Umbilical cord (tissue), 2 donors: Measurements from ENCODE around the gene TPI1. TPM values are rescaled to one million over a fixed set of nuclear protein-coding genes. Genes with fewer than 3 reads are reported as not detected.

Experiments used
- DNase-seq: peaks from one replicate; pipeline ENCODE4 v3.0.0-alpha.2; 2015; ENCODE audit warnings: low spot score
- total RNA-seq: library from RNA; depleted of rRNA; stranded (reverse); fragments of >200 nt; gene quantifications from one replicate; pipeline ENCODE4 v1.2.3, GENCODE V29; 2014; ENCODE audit warnings: low replicate concordance; ENCODE audit not compliant: insufficient read depth

Gene TPI1
- 743 TPM for total RNA-seq

DNA sequence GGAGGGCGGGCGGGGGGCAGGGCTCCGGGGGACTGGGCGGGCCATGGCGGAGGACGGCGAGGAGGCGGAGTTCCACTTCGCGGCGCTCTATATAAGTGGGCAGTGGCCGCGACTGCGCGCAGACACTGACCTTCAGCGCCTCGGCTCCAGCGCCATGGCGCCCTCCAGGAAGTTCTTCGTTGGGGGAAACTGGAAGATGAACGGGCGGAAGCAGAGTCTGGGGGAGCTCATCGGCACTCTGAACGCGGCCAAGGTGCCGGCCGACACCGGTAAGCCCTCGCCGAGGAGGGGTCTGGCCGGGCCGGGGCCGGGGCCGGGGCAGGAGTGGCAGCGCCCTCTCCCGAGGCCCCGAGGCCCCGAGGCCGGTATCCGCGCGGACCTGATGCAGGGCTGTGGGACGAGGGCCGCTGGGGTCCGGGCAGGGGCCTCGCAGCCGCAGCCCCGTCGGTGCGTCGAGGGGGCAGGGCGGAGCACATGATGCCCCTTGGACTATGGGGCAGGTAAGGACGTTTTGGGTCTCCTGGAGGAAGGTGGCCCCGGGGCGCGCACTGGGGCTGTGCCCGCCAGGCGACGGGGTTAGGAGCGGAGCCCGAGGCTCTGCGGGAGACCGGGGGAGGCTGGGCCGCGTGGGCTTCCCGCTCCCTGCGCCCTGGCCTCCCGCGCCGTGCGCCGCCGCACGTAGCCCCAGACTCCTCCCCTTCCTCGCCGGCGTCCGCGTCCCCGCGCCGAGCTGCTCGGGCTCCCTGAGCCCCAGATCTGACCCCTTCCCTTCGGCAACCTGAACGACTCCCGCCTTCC lies at the start of gene TPI1:
Gene TPI1 (plus strand): TSS at position 119 of the 798 bp plus-strand sequence. CDS start 36 bp downstream, at position 155.
- DNase-seq: peak; percentile 82

DNA sequence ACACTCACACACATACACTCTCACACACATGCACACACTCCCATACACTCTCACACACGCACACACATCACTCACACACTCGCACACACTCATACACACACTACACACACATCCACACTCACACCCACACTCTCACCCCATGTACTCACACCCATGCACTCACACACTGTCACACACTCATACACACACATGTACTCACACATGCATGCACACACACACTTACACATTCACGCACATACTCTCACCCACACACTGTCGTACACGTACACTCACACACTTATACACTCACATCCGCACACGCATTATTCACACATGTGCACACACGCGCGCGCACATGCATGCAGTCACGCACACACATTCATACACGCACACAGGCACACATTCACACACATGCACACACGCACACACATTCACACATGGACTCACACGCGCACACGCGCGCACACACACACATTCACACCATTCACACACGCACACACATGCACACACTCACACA lies 49.6 kb upstream of the TPI1 start:
- DNase-seq: no peak

DNA sequence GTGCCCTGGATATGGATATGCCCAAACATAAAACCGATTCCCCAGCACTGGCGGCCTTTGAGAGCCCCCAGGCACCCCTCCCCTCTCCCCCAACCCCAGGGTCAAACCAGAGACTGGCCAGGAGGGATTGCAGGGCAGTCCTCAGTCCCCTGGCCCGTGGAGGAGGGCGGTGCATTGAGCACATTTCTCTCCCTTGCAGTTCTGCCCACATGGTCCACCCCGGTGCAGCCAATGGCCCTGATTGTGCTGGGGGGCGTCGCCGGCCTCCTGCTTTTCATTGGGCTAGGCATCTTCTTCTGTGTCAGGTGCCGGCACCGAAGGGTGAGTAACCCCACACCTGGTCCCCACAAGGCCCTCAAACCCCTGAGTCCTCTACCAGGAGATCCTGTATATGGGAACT lies 49.1 kb upstream of the TPI1 start:
- DNase-seq: no peak

DNA sequence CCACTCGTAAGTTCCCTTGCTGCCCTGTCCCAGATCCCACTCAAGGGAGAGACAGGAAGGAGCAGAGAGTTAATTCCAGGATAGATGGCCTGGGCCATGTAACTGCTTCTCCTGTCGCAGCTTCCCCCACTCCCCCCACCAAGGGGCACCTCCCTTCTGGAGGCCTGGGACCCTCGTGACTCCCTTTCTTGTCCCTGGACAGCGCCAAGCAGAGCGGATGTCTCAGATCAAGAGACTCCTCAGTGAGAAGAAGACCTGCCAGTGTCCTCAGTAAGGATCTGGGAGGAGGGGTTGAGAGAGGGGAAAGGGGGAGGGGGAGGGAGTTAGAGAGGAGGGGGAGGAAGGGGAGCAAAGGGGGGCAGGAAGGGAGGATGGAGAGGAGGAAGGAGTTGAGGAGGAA lies 48.7 kb upstream of the TPI1 start:
- no peak for DNase-seq

DNA sequence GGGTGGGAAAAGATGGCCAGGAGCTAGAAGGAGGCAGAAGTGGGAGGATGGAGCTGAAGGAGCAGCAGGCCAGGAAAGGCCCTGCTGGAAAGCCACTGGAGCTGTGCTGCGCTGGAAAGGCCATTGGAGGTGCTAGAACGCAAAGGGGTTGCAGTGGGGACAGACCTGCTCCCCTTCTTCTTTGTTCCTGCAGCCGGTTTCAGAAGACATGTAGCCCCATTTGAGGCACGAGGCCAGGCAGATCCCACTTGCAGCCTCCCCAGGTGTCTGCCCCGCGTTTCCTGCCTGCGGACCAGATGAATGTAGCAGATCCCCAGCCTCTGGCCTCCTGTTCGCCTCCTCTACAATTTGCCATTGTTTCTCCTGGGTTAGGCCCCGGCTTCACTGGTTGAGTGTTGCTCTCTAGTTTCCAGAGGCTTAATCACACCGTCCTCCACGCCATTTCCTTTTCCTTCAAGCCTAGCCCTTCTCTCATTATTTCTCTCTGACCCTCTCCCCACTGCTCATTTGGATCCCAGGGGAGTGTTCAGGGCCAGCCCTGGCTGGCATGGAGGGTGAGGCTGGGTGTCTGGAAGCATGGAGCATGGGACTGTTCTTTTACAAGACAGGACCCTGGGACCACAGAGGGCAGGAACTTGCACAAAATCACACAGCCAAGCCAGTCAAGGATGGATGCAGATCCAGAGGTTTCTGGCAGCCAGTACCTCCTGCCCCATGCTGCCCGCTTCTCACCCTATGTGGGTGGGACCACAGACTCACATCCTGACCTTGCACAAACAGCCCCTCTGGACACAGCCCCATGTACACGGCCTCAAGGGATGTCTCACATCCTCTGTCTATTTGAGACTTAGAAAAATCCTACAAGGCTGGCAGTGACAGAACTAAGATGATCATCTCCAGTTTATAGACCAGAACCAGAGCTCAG lies 48.0 kb upstream of the TPI1 start:
- DNase-seq: no peak

DNA sequence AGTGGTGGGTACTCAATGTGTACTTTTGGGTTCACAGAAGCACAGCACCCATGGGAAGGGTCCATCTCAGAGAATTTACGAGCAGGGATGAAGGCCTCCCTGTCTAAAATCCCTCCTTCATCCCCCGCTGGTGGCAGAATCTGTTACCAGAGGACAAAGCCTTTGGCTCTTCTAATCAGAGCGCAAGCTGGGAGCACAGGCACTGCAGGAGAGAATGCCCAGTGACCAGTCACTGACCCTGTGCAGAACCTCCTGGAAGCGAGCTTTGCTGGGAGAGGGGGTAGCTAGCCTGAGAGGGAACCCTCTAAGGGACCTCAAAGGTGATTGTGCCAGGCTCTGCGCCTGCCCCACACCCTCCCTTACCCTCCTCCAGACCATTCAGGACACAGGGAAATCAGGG lies 47.2 kb upstream of the TPI1 start:
- DNase-seq: no peak

DNA sequence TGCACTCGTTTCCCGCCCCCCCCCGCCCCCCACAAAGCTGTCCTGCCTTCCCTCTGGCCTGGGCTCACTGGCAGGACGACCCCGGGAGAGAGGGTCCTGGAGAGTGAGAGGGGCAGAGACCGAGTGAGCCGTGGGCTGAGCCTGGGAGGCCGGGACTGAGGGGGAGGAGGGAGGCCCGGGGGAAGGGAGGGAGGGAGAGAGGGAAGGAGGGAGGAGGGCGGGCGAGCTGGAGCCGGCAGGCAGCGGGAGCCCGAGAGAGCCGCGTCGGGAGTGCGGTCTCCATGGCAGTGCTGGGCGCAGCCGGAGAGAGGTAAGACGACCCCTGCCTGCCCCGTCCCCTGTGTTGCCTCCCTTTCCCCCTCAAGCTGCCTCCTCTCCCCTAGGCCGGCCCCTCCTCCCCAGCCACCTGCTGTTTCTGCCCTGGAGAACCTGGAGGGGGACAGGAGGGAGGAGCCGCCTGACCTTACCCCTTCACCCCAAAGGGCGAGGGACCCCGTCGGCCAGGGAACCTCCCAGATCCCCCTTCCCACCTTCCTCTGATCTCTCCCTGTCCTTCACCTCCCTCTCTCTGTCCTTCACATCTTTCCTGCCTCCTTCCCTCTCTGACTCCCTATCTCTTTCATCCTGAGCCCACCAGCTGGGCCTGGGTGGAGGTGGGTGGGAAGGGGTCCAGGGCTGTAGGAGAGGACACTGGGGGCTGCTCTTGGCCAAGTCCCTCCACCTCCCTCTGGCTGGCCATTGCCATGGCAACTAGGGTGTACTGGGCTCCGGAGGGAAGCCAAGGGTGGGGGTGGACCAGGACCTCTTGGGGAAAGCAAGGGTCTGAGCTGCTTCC lies 45.5 kb upstream of the TPI1 start, which contains the start of gene GPR162:
Gene GPR162 (plus strand): TSS at position 231 of the 835 bp plus-strand sequence. CDS start 2,078 bp downstream, outside the sequence.
- DNase-seq: no peak

DNA sequence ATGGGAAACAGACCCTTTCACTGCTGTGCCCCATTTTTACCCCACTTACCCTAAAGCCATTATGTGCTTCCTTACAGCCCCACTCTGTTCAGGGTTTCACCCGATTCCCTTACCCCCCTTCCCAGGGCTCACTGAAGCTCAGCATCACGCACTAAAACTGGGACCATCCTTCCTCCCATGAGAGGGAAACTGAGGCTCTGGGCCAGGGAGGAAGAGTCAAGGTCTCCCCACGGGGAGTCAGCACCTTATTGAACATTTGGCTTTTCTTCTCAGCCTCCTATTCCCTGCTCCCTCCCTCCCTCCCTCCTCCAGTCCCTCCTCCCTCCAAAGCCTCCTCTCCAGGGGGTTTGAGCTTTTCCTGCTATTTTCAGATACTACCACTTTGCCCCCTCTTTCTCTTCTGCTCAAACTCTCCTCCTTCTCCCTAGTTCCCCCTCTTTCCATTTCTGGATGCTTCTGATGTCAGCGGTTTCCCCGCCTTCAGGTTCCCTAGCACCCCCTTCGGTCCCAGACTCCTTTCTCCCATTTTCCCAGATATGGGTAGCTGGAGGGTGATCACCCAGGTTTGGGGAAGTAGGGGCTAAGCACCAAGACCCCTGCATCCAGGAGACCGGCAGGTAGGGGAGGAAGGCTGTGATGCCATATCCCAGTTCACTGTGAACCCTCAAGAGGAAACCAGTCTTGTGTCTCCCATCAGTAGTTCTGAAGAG lies 44.8 kb upstream of the TPI1 start:
- no peak for DNase-seq

DNA sequence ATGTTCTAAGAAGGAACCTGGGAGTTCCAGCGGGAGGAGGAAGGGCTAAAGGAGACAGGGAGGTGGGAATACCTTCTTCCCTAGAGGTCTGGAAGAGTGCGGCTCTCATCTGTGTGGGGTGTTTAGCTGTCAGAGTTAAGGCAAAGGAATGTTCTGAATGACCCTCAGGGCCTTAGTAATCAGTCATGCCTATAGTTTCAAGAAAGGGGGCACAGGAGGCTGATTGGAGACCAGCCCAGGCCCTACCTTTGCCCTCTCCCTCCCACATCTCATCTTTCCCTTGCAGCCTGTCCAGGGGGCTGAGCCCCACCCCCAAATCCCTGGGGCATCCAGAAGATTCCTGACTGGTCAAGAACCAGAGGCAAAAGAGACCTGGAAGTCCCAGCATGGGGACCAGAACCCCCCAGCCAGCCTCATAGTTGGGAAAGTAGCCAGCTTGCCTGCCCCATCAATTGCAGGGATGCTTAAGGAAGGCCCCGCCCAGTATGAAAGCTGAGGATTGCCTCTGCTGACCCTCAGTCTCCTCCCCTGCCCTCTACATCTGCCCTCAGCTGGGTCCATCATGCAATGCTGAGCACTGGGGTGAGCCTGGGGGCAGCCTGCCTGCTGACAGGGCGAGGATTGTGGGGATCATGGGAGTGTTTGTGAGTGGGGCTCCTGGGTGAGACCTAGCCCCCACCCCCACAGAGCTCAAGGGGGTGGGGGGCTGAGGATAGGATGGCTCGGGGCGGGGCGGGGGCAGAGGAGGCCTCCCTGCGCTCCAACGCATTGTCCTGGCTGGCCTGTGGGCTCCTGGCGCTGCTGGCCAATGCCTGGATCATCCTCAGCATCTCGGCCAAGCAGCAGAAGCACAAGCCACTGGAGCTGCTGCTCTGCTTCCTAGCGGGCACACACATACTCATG lies 43.9 kb upstream of the TPI1 start:
- no peak for DNase-seq

DNA sequence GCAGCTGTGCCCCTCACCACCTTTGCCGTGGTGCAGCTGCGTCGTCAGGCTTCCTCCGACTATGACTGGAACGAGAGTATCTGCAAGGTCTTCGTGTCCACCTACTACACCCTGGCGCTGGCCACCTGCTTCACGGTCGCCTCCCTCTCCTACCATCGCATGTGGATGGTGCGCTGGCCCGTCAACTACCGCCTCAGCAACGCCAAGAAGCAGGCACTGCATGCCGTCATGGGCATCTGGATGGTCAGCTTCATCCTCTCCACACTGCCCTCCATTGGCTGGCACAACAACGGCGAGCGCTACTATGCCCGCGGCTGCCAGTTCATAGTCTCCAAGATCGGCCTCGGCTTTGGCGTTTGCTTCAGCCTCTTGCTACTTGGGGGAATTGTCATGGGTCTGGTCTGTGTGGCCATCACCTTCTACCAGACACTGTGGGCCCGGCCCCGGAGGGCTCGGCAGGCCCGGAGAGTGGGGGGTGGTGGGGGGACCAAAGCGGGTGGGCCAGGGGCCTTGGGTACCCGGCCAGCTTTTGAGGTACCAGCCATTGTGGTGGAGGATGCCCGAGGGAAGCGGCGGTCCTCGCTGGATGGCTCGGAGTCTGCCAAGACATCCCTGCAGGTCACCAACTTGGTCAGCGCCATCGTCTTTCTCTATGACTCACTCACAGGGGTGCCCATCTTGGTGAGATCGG lies 43.1 kb upstream of the TPI1 start:
- no peak for DNase-seq

DNA sequence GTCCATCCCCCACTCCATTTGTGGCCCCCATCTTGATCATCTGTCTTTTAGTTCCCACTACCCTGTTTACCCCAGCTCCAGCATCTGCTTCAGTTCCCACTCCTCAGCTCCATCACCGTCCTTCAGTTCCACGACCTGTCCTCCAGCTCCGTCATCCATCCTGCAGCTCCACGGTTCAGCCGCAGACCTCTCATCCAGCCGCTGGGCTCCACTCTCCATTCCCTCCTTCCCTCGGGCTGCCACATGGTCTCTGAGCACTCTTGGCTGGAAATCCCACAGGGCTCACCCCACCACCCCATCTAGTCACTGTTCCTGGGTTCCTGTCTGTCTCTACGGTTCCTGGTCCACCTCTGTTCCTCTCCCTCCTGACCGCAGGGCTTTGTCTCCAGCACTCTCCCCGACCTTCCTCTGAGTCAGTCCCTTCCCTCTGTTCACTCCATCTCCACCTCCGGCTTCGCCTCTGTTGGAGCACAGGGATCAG lies 42.4 kb upstream of the TPI1 start:
- DNase-seq: no peak

DNA sequence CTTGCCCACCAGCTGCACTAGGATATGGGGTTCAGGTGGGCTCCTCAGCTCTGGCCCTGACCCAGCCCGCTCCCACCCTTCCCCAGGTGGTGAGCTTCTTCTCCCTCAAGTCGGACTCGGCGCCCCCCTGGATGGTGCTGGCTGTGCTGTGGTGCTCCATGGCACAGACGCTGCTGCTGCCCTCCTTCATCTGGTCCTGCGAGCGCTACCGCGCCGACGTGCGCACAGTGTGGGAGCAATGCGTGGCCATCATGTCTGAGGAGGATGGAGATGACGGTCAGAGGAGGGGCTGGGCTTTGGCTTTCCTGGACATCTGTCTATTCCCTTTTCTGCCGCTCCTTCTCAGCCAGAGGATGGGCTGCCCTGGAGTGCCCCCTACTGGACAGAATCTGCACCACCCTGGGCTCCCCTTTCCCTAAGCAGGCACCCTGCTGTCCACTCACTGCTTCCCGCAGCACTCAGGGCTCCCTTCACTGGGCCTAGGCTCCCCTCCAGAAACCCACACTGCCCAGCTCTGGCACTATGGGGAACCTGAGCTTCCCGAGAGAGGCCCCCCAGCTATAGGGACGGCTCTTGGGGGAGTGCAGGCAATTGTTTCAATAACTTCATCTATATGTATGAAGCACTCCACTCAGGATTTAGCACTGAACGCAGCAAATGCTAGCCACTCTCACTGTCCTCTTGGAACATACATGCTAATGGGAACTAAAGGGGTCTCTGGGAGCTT lies 41.8 kb upstream of the TPI1 start:
- DNase-seq: peak; percentile 93

DNA sequence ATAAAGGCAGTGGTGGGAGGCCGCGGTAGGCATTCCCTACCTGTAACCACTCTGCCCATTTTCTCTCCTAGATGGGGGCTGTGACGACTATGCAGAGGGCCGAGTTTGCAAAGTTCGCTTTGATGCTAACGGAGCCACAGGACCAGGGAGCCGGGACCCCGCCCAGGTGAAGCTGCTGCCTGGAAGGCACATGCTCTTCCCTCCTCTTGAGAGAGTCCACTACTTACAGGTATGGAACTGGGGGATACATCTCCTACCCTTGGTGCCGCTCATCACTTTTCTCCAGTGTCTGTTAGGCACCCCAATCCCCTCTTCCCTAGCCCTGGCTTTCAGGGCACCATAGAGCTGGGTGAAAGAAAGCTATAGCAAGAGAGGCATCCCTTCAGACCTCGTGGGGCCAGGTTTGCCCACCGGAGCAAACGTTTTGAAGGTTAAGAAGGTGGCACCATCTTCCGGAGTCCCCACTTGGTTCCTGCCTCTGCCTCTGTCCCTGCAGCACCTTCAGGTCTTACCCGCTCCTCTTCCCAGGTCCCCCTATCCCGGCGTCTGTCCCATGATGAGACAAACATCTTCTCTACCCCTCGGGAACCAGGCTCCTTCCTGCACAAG lies 41.1 kb upstream of the TPI1 start:
- no peak for DNase-seq

DNA sequence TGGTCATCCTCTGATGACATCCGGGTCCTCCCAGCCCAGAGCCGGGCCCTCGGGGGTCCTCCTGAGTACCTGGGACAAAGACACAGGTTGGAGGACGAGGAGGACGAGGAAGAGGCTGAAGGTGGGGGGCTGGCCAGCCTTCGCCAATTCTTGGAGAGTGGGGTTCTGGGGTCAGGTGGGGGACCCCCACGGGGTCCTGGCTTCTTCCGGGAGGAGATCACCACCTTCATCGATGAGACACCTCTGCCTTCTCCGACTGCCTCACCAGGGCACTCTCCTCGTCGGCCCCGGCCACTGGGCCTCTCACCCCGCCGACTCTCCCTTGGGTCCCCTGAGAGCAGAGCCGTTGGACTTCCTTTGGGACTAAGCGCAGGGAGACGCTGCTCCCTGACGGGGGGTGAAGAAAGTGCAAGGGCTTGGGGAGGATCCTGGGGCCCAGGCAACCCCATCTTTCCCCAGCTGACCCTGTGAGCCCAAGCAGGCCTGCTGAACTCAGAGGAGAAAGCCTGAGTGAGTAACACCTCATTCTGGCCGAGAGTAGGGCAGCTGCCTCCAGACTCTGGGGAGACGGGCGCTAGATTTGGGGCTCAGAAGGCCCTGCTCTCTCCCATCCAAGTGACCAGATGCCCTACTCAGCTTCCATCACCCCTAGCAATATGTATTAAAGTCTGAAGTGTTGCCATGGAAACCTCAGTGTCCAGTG lies 40.4 kb upstream of the TPI1 start:
- DNase-seq: no peak

DNA sequence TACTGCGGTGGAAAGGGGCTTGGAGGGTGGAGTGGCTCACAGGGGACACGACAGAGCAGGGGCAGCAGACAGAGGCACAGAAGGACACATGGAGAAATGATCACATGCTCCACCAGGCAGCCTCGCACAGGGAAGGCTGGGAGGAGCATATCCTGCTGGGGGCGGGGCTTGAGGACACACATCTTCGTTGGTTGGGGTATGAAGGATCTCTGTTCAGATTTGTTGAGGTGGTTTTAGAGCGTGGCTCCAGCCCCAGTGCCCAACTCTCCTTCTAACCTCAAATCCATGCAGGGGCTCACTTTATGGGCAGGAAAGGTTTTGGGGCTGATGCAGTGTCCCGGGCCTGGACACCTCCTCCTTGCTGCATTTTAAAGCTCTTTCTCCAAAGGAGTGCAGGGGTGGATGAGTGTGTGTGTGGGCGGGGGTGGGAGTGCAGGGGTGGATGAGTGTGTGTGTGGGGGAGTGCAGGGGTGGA lies 39.9 kb upstream of the TPI1 start:
- DNase-seq: peak; percentile 85

DNA sequence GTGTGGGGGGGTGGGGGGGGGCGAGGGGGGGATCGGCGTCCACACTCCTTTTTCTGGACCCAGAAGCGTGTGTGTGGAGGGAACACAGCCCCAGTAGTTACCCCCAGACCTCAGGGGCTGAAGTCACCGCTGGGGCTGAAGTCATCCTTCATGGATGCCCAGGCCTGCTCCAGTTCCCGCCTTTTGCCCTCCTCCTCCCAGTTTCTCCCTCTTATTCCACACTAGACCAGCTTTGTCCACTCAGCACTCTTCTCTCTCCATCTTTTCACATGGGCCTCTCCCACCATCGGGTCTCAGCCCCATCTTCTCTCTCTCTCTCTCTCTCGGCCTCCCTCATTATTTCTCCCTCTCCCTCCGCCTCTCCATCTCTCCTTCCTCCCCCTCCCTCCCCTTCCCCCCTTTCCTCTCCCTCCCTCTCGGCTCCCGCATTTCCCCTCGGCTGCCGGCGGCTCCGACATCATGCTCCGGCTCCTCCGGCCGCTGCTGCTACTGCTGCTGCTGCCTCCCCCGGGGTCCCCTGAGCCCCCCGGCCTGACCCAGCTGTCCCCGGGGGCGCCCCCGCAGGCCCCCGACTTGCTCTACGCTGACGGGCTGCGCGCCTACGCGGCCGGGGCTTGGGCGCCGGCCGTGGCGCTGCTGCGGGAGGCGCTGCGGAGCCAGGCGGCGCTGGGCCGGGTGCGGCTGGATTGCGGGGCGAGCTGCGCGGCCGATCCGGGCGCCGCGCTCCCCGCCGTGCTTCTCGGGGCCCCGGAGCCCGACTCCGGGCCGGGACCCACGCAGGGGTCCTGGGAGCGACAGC lies 39.1 kb upstream of the TPI1 start, which contains the start of gene P3H3:
Gene P3H3 (plus strand): TSS at position 426 of the 799 bp plus-strand sequence. CDS start 34 bp downstream, at position 460.
- DNase-seq: peak; percentile 77
